HL-60 (cell line): Measurements from ENCODE around the gene WDR70.

Experiments used
- DNase-seq, 2 experiments: peaks; one replicate each; pipeline ENCODE4 v3.0.0-alpha.2; 2010 to 2020; ENCODE audit warnings: low read depth in 1 of 2, low spot score in 1 of 2
- H3K27ac ChIP-seq: fragments of 250-450 bp; sonication (Bioruptor Pico); replicated peaks from 2 replicates; pipeline ENCODE4 v1.5.1; 2020; ENCODE audit warnings: mild to moderate bottlenecking, moderate library complexity
- H3K27me3 ChIP-seq: fragments of 250-450 bp; sonication (Bioruptor Pico); 2 replicates; pipeline ENCODE4 v1.5.1; 2021; ENCODE audit warnings: mild to moderate bottlenecking, moderate library complexity; ENCODE audit not compliant: insufficient read depth, poor library complexity, severe bottlenecking
- H3K4me3 ChIP-seq: replicated peaks from 2 replicates; pipeline ENCODE4 v1.5.1; 2011; ENCODE audit warnings: mild to moderate bottlenecking, control low read depth, low read length; ENCODE audit not compliant: insufficient read depth
- GABPA ChIP-seq: IDR thresholded peaks from 2 replicates; pipeline ENCODE4 v1.6.1; 2012; ENCODE audit warnings: low read depth
- POLR2AphosphoS5 ChIP-seq: IDR thresholded peaks from 2 replicates; pipeline ENCODE4 v1.6.1; 2012; ENCODE audit warnings: low read depth
- SPI1 ChIP-seq: IDR thresholded peaks from 2 replicates; pipeline ENCODE4 v1.6.1; 2012; ENCODE audit warnings: low read depth, mild to moderate bottlenecking, borderline replicate concordance
- TF ChIP-seq, protein P1 (sequence below): IDR thresholded peaks from one replicate; pipeline ENCODE4 v1.5.1; 2011; ENCODE audit warnings: low read length, control low read depth, inconsistent platforms; ENCODE audit not compliant: insufficient read depth
- TF ChIP-seq, protein P2 (sequence below): IDR thresholded peaks from 2 replicates; pipeline ENCODE4 v1.6.1; 2012; ENCODE audit warnings: low read depth; ENCODE audit not compliant: insufficient replicate concordance

Gene WDR70

DNA sequence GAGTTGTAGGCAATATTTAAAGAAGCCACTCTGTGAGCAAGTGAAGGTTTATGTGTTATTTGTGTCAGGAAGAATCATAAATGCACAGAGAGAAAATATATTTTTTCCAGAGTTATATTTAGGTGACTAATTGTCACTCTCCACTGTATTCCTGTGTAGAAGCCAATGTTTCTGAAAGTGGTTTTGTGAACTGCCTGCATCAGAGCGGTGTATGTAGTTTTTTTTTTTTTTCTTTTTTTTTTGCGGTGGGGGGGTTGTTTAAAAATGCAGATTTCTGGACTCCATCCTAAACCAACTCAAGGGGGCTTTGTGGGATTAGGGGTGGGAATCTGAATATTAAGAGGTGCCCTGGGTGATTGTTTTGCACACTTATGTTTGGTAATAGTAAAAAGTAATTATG lies 357.3 kb downstream of the WDR70 start:
- TF ChIP-seq POLR2AphosphoS5 (no peak), SPI1 (no peak), GABPA (no peak)
- TF ChIP-seq, protein P1, sequence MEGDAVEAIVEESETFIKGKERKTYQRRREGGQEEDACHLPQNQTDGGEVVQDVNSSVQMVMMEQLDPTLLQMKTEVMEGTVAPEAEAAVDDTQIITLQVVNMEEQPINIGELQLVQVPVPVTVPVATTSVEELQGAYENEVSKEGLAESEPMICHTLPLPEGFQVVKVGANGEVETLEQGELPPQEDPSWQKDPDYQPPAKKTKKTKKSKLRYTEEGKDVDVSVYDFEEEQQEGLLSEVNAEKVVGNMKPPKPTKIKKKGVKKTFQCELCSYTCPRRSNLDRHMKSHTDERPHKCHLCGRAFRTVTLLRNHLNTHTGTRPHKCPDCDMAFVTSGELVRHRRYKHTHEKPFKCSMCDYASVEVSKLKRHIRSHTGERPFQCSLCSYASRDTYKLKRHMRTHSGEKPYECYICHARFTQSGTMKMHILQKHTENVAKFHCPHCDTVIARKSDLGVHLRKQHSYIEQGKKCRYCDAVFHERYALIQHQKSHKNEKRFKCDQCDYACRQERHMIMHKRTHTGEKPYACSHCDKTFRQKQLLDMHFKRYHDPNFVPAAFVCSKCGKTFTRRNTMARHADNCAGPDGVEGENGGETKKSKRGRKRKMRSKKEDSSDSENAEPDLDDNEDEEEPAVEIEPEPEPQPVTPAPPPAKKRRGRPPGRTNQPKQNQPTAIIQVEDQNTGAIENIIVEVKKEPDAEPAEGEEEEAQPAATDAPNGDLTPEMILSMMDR: no peak
- TF ChIP-seq, protein P2, sequence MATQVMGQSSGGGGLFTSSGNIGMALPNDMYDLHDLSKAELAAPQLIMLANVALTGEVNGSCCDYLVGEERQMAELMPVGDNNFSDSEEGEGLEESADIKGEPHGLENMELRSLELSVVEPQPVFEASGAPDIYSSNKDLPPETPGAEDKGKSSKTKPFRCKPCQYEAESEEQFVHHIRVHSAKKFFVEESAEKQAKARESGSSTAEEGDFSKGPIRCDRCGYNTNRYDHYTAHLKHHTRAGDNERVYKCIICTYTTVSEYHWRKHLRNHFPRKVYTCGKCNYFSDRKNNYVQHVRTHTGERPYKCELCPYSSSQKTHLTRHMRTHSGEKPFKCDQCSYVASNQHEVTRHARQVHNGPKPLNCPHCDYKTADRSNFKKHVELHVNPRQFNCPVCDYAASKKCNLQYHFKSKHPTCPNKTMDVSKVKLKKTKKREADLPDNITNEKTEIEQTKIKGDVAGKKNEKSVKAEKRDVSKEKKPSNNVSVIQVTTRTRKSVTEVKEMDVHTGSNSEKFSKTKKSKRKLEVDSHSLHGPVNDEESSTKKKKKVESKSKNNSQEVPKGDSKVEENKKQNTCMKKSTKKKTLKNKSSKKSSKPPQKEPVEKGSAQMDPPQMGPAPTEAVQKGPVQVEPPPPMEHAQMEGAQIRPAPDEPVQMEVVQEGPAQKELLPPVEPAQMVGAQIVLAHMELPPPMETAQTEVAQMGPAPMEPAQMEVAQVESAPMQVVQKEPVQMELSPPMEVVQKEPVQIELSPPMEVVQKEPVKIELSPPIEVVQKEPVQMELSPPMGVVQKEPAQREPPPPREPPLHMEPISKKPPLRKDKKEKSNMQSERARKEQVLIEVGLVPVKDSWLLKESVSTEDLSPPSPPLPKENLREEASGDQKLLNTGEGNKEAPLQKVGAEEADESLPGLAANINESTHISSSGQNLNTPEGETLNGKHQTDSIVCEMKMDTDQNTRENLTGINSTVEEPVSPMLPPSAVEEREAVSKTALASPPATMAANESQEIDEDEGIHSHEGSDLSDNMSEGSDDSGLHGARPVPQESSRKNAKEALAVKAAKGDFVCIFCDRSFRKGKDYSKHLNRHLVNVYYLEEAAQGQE: no peak
- H3K27ac ChIP-seq: no peak overlapping the region
- no peak overlapping the region for H3K4me3 ChIP-seq

DNA sequence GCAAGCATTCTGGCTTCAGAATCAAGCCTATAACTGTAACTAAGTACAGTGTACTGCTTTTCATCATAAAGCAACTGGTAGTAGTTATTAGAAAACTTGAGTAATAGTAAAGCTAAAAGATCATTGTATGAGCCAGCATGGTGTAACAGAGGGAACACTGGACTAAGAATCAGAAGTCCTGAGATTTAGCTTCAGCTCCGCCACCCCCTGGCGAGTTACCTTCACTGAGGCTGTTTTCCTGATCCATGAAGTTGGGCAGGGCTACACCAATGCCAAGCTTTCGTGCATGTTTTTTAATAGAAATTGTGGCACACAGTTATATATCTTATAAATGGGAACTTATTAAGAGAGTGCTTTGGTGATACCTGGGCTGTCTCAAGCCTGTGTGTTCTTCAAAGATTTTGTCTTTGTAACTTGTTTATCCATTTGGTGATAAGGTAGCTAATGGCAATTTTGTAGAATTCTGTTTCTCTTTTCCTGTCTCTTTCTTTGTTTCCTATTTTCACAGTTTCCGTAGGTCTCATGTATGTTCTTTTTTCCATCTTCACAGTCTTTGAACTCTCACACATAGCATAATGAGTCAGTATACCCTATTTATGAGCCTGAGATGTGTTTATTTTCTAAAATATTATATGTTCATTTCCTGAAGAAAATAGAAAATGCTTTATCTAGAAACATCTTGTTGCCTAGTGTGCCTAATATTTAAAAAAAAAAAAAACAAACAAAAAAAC lies 358.4 kb downstream of the WDR70 start:
- H3K27ac ChIP-seq: no peak overlapping the region
- TF ChIP-seq POLR2AphosphoS5: no peak
- no peak for TF ChIP-seq SPI1
- TF ChIP-seq, protein P2: no peak
- no peak for TF ChIP-seq GABPA
- TF ChIP-seq, protein P1: no peak
- no peak for DNase-seq
- no peaks in the 10 kb centered on the region for H3K27me3 ChIP-seq
- H3K4me3 ChIP-seq: no peak overlapping the region

More for the DNA sequence above, 357.3 kb downstream of the WDR70 start:
- H3K27me3 ChIP-seq: no peaks in the 10 kb centered on the region
- DNase-seq: no peak

DNA sequence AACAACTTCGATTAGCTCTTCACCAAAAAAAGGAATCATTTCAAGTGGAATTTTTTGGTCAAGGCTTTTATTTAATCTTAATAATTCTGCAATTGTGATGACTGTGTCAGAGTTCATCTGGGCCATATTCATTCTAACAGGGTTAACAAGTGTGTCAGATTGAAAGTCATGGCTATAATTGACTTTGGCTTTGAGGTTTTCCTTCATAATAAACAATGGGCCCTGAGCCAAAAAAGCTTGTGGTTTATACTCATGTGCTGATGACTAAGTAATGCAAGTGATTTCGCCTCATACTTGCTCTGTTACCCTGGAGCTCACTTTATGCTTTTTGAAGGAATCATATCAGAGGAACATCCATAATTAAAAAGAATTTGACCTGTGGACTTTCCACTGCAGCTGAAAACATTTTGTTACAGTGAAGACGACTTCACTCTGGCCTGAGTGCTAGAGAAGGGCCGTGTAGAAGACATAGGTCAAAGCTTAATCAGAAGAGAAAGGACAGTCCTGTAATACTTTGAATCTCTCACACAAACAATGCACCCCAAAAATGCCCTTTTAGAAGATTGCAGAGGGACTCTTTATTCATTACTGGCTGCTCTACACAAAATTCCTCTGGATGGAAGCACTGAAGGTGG lies 359.1 kb downstream of the WDR70 start:
- Histone ChIP-seq H3K4me3 (no peak overlapping the region), H3K27ac (no peak overlapping the region)

More for the DNA sequence above, 359.1 kb downstream of the WDR70 start:
- peak in 1 of 2 experiments; percentile 30 for DNase-seq
- H3K27me3 ChIP-seq: no peaks in the 10 kb centered on the region
- TF ChIP-seq GABPA: no peak
- TF ChIP-seq, protein P1: no peak
- TF ChIP-seq, protein P2: no peak
- TF ChIP-seq SPI1: no peak
- no peak for TF ChIP-seq POLR2AphosphoS5
